Keratinocyte (primary cell): ENCODE measurements around the gene PCID2. TPM values are rescaled to one million over a fixed set of nuclear protein-coding genes. Genes with fewer than 3 reads are reported as not detected.
"Not testable (repeated sequence)": the region's sequence is repeated elsewhere in the genome, so short reads cannot be mapped to it uniquely, and the experiment has no call there.

Experiments used
- DNase-seq: peaks from one replicate; pipeline ENCODE4 v3.0.0-alpha.2; 2011; ENCODE audit warnings: low read depth, missing footprints, low spot score
- FAIRE-seq: peaks from 2 replicates; lab custom pipeline; 2011; peaks lifted over from hg19 to GRCh38; lab: Jason Lieb, UNC
- H2AFZ ChIP-seq: 2 replicates; pipeline ENCODE4 v1.6.0; 2012; ENCODE audit warnings: low read length, control low read depth, inconsistent platforms; ENCODE audit not compliant: control insufficient read depth
- H3K27ac ChIP-seq: 2 replicates; pipeline ENCODE4 v1.5.1; 2011; ENCODE audit warnings: low read length; ENCODE audit not compliant: control insufficient read depth, insufficient read depth
- H3K27me3 ChIP-seq: 3 replicates; pipeline ENCODE4 v1.6.0; 2011; ENCODE audit warnings: low read length; ENCODE audit not compliant: control insufficient read depth, insufficient read depth; ENCODE audit errors: extremely low read depth
- H3K36me3 ChIP-seq, 2 experiments: 2 replicates in 1 of 2; 3 replicates in 1 of 2; pipeline ENCODE4 v1.5.1; 2011; ENCODE audit warnings: low read length in 2 of 2, mild to moderate bottlenecking in 1 of 2; ENCODE audit not compliant: control insufficient read depth in 2 of 2, insufficient read depth in 2 of 2; ENCODE audit errors: extremely low read depth in 1 of 2
- H3K4me1 ChIP-seq: 3 replicates; pipeline ENCODE4 v1.5.1; 2011; ENCODE audit warnings: low read length; ENCODE audit not compliant: control insufficient read depth, insufficient read depth; ENCODE audit errors: extremely low read depth
- H3K4me2 ChIP-seq: 3 replicates; pipeline ENCODE4 v1.6.0; 2011; ENCODE audit warnings: low read depth, low read length; ENCODE audit not compliant: control insufficient read depth, insufficient read depth; ENCODE audit errors: extremely low read depth
- H3K4me3 ChIP-seq, 3 experiments: fragments of 200-600 bp in 1 of 3; sonication (generic) in 1 of 3; 2 replicates in 2 of 3; 3 replicates in 1 of 3; pipeline ENCODE4 v1.5.1; 2011 to 2016; ENCODE audit warnings: low read length in 3 of 3, mild to moderate bottlenecking in 3 of 3, control low read depth in 2 of 3, inconsistent platforms in 1 of 3, low read depth in 1 of 3, mixed read lengths in 1 of 3, mixed run types in 1 of 3, moderate library complexity in 1 of 3; ENCODE audit not compliant: control insufficient read depth in 2 of 3, insufficient read depth in 2 of 3; ENCODE audit errors: extremely low read depth in 1 of 3
- H3K79me2 ChIP-seq: 2 replicates; pipeline ENCODE4 v1.6.0; 2012; ENCODE audit warnings: low read length; ENCODE audit not compliant: control insufficient read depth, insufficient read depth
- H3K9ac ChIP-seq: 3 replicates; pipeline ENCODE4 v1.6.0; 2011; ENCODE audit warnings: low read length; ENCODE audit not compliant: control insufficient read depth, insufficient read depth; ENCODE audit errors: extremely low read depth
- H3K9me1 ChIP-seq: 3 replicates; pipeline ENCODE4 v1.6.0; 2011; ENCODE audit warnings: low read length; ENCODE audit not compliant: control insufficient read depth, insufficient read depth; ENCODE audit errors: extremely low read depth
- H3K9me3 ChIP-seq: 2 replicates; pipeline ENCODE4 v1.5.1; 2012; ENCODE audit warnings: low read depth, low read length; ENCODE audit not compliant: control insufficient read depth
- H4K20me1 ChIP-seq: 3 replicates; pipeline ENCODE4 v1.6.0; 2011; ENCODE audit warnings: low read length; ENCODE audit not compliant: control insufficient read depth, insufficient read depth; ENCODE audit errors: extremely low read depth
- EZH2 ChIP-seq: IDR thresholded peaks from one replicate; pipeline ENCODE4 v1.6.1; 2012; ENCODE audit warnings: inconsistent platforms, mild to moderate bottlenecking, low read length, moderate library complexity
- dilution Hi-C: fragments of 300-500 bp; cut with MboI; formaldehyde crosslinking; loops from one replicate; pipeline ENCODE4 v1.7.0; 2020; ENCODE audit warnings: low sequenced_read_pairs; ENCODE audit not compliant: extremely low pct_ligation_motif_present
- polyA plus RNA-seq, 5 experiments: library from polyadenylated mRNA; depleted of rRNA in 3 of 5; stranded (reverse) in 3 of 5; stranded (forward) in 1 of 5; unstranded in 1 of 5; fragments of >200 nt; gene quantifications; 1 replicate in 1 of 5; 2 replicates in 3 of 5; 3 replicates in 1 of 5; pipeline versions ENCODE4 v1.2.1 to v1.2.3, GENCODE V29; 2011 to 2012; ENCODE audit warnings: missing spikeins in 2 of 5, low read depth in 1 of 5, low replicate concordance in 1 of 5
- TF ChIP-seq, protein P1 (sequence below), 3 experiments: IDR thresholded peaks in 1 of 3; conservative IDR thresholded peaks in 1 of 3; optimal IDR thresholded peaks in 1 of 3; 2 replicates in 2 of 3; 3 replicates in 1 of 3; pipeline versions ENCODE3 to v1.5.1; 2011; ENCODE audit warnings: low read length in 3 of 3, mild to moderate bottlenecking in 3 of 3, moderate library complexity in 2 of 3, control low read depth in 1 of 3, inconsistent platforms in 1 of 3; ENCODE audit not compliant: insufficient read depth in 2 of 3; ENCODE audit errors: extremely low read depth in 1 of 3

Gene PCID2
- polyA plus RNA-seq, 1 donor (not counting 4 experiments of a cell fraction or from before 2014, with no cell fraction given): 76.5 TPM

- Histone ChIP-seq H3K27me3 (no peaks in the 10 kb centered on the region), H3K4me2 (no peak overlapping the region), H3K9me3 (no peaks in the 10 kb centered on the region), H2AFZ (no peak overlapping the region), H3K9me1 (no peaks in the 10 kb centered on the region), H3K79me2 (no peaks in the 10 kb centered on the region), H3K27ac (no peak overlapping the region), H3K4me1 (no peaks in the 10 kb centered on the region), H3K36me3 (peaks cover 45 to 64% of the 10 kb centered on the region in 2 experiments), H4K20me1 (no peaks in the 10 kb centered on the region), H3K9ac (no peak overlapping the region), H3K4me3 (no peak overlapping the region)
- DNase-seq: no peak
- dilution Hi-C loops: no loop called here
- TF ChIP-seq EZH2: no peak
- TF ChIP-seq, protein P1, sequence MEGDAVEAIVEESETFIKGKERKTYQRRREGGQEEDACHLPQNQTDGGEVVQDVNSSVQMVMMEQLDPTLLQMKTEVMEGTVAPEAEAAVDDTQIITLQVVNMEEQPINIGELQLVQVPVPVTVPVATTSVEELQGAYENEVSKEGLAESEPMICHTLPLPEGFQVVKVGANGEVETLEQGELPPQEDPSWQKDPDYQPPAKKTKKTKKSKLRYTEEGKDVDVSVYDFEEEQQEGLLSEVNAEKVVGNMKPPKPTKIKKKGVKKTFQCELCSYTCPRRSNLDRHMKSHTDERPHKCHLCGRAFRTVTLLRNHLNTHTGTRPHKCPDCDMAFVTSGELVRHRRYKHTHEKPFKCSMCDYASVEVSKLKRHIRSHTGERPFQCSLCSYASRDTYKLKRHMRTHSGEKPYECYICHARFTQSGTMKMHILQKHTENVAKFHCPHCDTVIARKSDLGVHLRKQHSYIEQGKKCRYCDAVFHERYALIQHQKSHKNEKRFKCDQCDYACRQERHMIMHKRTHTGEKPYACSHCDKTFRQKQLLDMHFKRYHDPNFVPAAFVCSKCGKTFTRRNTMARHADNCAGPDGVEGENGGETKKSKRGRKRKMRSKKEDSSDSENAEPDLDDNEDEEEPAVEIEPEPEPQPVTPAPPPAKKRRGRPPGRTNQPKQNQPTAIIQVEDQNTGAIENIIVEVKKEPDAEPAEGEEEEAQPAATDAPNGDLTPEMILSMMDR (optimal IDR thresholded peaks at IDR 0.05 in 1 of 3, IDR thresholded peaks at IDR 0.05 in 1 of 3, conservative IDR thresholded peaks at IDR 0.05 in 1 of 3; ENCODE audit: extremely low read depth in 1 of 3, insufficient read depth in 2 of 3, low read length in 3 of 3): no peak
- FAIRE-seq: no peak
Observed at GRCh38 chr13:113243847-113244246, 35.4 kb upstream of the PCID2 start.

DNA sequence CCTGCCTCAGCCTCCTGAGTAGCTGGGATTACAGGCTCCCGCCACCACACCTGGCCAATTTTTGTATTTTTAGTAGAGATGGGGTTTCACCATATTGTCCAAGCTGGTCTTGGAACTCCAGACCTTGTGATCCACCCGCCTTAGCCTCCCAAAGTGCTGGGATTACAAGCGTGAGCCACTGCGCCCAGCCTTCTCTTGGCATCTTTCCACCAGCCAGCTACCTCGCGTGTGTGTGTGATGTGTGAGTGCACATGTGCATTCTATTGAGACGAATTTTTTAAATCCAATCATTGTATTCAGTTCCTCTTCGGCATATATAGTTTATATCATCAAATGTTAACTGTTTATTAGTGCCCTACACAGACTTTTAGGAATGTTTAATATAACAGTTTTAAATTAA, 33.2 kb upstream of the PCID2 start:
- H3K27ac ChIP-seq, DNase-seq, H3K27me3 ChIP-seq, FAIRE-seq, H3K9me3 ChIP-seq, H3K9ac ChIP-seq, H3K4me1 ChIP-seq, H3K79me2 ChIP-seq, H3K4me3 ChIP-seq, H3K9me1 ChIP-seq, dilution Hi-C loops, H4K20me1 ChIP-seq, H3K4me2 ChIP-seq, H2AFZ ChIP-seq: not testable (repeated sequence)
- H3K36me3 ChIP-seq: peaks cover 42 to 55% of the 10 kb centered on the region in 2 experiments

DNA sequence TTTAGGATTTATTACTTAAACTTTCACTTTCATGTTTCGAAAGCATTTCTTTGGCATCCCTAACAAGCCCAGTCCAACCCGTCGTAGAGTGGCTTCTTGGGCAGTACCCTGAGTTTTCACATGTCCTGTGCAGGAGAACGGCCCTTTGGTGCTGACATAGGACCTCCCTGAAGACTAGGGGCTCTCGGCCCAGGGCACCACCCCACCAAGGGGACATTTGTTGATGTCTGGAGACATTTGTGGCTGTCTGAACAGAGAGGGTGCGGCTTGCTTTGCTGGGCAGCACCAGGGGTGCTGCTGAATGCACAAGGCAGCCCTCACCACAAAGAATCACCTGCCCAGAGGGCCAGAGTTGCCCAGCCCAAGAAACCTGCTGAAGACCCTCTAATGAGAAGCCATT, 31.5 kb upstream of the PCID2 start:
- Histone ChIP-seq H3K4me2 (no peak overlapping the region), H2AFZ (no peak overlapping the region), H3K27ac (no peak overlapping the region), H3K9me1 (no peaks in the 10 kb centered on the region), H3K79me2 (no peaks in the 10 kb centered on the region), H3K36me3 (peaks cover 37 to 47% of the 10 kb centered on the region in 2 experiments), H4K20me1 (no peaks in the 10 kb centered on the region), H3K4me1 (no peaks in the 10 kb centered on the region), H3K9me3 (no peaks in the 10 kb centered on the region), H3K27me3 (no peaks in the 10 kb centered on the region), H3K9ac (no peak overlapping the region), H3K4me3 (no peak overlapping the region)
- TF ChIP-seq EZH2: no peak
- TF ChIP-seq, protein P1 (optimal IDR thresholded peaks at IDR 0.05 in 1 of 3, IDR thresholded peaks at IDR 0.05 in 1 of 3, conservative IDR thresholded peaks at IDR 0.05 in 1 of 3; ENCODE audit: extremely low read depth in 1 of 3, insufficient read depth in 2 of 3, low read length in 3 of 3): no peak
- FAIRE-seq (no peak), DNase-seq (no peak)
- dilution Hi-C loops: no loop called here
